OCI-LY7 (cell line): ENCODE measurements around the gene DNAH14. TPM values are rescaled to one million over a fixed set of nuclear protein-coding genes. Genes with fewer than 3 reads are reported as not detected.

Experiments
- BruUV-seq: library from RNA; stranded (reverse); fragments of 400-500 nt; replicated peaks from 2 replicates; lab custom pipeline; 2021; lab: Mats Ljungman, UMichigan
- CTCF ChIA-PET: fragments of 300-600 bp; sonication (Branson Sonifier 250); formaldehyde crosslinking; loops from one replicate; lab custom pipeline; 2022; ENCODE audit warnings: antibody characterized with exemption; ENCODE audit not compliant: unreplicated experiment; lab: Charles Lee
- POLR2A ChIA-PET: fragments of 300-600 bp; sonication (Branson Sonifier 250); formaldehyde crosslinking; loops from one replicate; lab custom pipeline; 2022; ENCODE audit warnings: antibody characterized with exemption; lab: Charles Lee
- DNase-seq: peaks from one replicate; pipeline ENCODE4 v3.0.0-alpha.2; 2015; ENCODE audit warnings: low spot score
- H2AFZ ChIP-seq: fragments of 200-600 bp; sonication (generic), shearing (Covaris generic); 2 replicates; pipeline ENCODE4 v1.6.1; 2014; ENCODE audit warnings: mild to moderate bottlenecking, antibody characterized with exemption, low read length, moderate library complexity
- H3K27ac ChIP-seq: fragments of 200-600 bp; sonication (generic); 2 replicates; pipeline ENCODE4 v1.5.1; 2014; ENCODE audit warnings: mixed run types, low read depth, mild to moderate bottlenecking, moderate library complexity, low read length, inconsistent platforms; ENCODE audit not compliant: poor library complexity, severe bottlenecking
- H3K36me3 ChIP-seq: fragments of 200-600 bp; sonication (generic); 2 replicates; pipeline ENCODE4 v1.6.1; 2014; ENCODE audit warnings: mild to moderate bottlenecking, antibody characterized with exemption, low read length, moderate library complexity, mixed read lengths; ENCODE audit not compliant: insufficient read depth
- H3K4me1 ChIP-seq: fragments of 200-600 bp; sonication (generic); 2 replicates; pipeline ENCODE4 v1.5.1; 2014; ENCODE audit warnings: mild to moderate bottlenecking, low read length; ENCODE audit not compliant: insufficient read depth, poor library complexity, severe bottlenecking
- H3K4me2 ChIP-seq: fragments of 200-600 bp; sonication (generic); 2 replicates; pipeline ENCODE4 v1.6.1; 2014; ENCODE audit warnings: mild to moderate bottlenecking, low read length
- H3K4me3 ChIP-seq: fragments of 200-600 bp; sonication (generic); 2 replicates; pipeline ENCODE4 v1.5.1; 2014; ENCODE audit warnings: mild to moderate bottlenecking, low read depth, low read length; ENCODE audit not compliant: poor library complexity, severe bottlenecking
- H3K79me2 ChIP-seq: fragments of 200-600 bp; sonication (generic); 2 replicates; pipeline ENCODE4 v1.6.1; 2016; ENCODE audit warnings: low read depth, mild to moderate bottlenecking, low read length, moderate library complexity, mixed read lengths; ENCODE audit not compliant: insufficient read depth
- H3K9me2 ChIP-seq: fragments of 200-600 bp; sonication (generic); 2 replicates; pipeline ENCODE4 v1.6.1; 2016; ENCODE audit warnings: mild to moderate bottlenecking, low read length, mixed read lengths; ENCODE audit not compliant: insufficient read depth
- H3K9me3 ChIP-seq: fragments of 200-600 bp; sonication (generic); 2 replicates; pipeline ENCODE4 v1.6.1; 2014; ENCODE audit warnings: mild to moderate bottlenecking, mixed run types, low read length, mixed read lengths
- H4K20me1 ChIP-seq: fragments of 200-600 bp; sonication (generic); 2 replicates; pipeline ENCODE4 v1.6.1; 2014; ENCODE audit warnings: mild to moderate bottlenecking, antibody characterized with exemption, low read length, moderate library complexity, mixed read lengths; ENCODE audit not compliant: insufficient read depth
- EZH2phosphoT487 ChIP-seq: fragments of 200-600 bp; sonication (generic); IDR thresholded peaks from 2 replicates; pipeline ENCODE4 v1.6.1; 2018; ENCODE audit warnings: low read depth, borderline replicate concordance, mild to moderate bottlenecking, mixed run types, antibody characterized with exemption, low read length, moderate library complexity, mixed read lengths
- intact Hi-C: fragments of 100-400 bp; cut with micrococcal nuclease; formaldehyde crosslinking; loops from one replicate; pipeline ENCODE4 v1.10.0; 2022; ENCODE audit not compliant: unreplicated experiment
- total RNA-seq, 2 experiments: library from RNA; depleted of rRNA in 1 of 2; stranded (reverse); fragments of >200 nt in 1 of 2; shearing (Covaris generic) in 1 of 2; gene quantifications; 2 replicates each; pipeline ENCODE4 v1.2.3, GENCODE V29; 2014 to 2022
- TF ChIP-seq, protein P1 (sequence below): fragments of 200-600 bp; sonication (generic); conservative IDR thresholded peaks from 2 replicates; pipeline ENCODE4 v1.5.1; 2014; ENCODE audit warnings: mild to moderate bottlenecking, antibody characterized with exemption, low read length, moderate library complexity, mixed read lengths

The DNAH14 gene
- total RNA-seq, 2 experiments from 2014 or later: not detected

DNA sequence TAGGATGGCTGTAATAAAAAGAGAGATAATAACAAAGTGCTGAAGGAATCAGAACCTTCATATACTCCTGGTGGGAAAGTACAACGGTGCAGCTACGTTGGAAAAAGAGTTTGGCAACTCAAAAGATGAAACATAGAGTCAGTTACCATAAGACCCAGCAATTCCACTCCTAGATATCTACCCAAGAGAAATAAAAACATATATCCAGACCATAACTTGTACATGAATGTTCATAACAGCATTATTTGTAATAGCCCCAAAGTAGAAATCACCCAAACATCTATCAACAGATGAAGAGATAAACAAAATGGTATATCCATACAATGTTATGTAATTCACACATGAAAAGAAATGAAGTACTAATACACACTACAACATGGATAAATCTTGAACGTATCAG, 30.5 kb upstream of the DNAH14 start:
- POLR2A ChIA-PET: no interaction called here
- Histone ChIP-seq H3K4me1 (no peaks in the 10 kb centered on the region), H3K79me2 (no peaks in the 10 kb centered on the region), H3K27ac (no peak overlapping the region), H4K20me1 (no peaks in the 10 kb centered on the region), H2AFZ (no peak overlapping the region), H3K36me3 (no peaks in the 10 kb centered on the region), H3K4me3 (no peak overlapping the region), H3K9me3 (no peaks in the 10 kb centered on the region), H3K9me2 (no peaks in the 10 kb centered on the region), H3K4me2 (no peak overlapping the region)
- intact Hi-C loops: no loop called here
- BruUV-seq: no TSS peak
- CTCF ChIA-PET: no interaction called here
- TF ChIP-seq EZH2phosphoT487: no peak
- TF ChIP-seq, protein P1, sequence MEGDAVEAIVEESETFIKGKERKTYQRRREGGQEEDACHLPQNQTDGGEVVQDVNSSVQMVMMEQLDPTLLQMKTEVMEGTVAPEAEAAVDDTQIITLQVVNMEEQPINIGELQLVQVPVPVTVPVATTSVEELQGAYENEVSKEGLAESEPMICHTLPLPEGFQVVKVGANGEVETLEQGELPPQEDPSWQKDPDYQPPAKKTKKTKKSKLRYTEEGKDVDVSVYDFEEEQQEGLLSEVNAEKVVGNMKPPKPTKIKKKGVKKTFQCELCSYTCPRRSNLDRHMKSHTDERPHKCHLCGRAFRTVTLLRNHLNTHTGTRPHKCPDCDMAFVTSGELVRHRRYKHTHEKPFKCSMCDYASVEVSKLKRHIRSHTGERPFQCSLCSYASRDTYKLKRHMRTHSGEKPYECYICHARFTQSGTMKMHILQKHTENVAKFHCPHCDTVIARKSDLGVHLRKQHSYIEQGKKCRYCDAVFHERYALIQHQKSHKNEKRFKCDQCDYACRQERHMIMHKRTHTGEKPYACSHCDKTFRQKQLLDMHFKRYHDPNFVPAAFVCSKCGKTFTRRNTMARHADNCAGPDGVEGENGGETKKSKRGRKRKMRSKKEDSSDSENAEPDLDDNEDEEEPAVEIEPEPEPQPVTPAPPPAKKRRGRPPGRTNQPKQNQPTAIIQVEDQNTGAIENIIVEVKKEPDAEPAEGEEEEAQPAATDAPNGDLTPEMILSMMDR: no peak
- DNase-seq: no peak

DNA sequence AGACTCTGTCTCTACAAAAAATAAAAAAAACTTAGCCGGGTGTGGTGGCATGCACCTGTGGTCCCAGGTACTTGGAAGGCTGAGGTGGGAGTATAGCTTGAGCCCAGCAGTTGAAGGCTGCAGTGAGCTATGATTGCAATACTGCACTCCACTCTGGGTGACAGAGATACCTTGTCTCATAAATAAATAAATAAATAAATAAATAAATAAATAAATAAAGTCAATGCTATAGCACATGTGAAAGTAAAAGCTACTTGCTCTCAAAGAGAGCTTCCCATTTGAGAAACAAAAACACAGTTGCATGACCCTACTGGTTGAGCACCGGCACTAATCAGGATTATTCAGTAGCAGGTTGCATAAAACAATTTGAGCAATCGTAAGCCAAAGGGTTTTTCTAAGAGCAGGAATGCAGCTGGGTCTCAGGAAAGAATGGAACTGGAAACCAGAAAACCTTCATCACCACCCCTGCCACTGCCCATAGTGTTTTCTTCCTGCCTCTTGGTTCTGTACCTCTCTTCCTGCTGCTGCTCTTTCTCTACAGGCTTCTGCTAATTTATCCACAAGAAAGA, 29.3 kb upstream of the DNAH14 start:
- no peaks in the 10 kb centered on the region for H4K20me1 ChIP-seq
- no peaks in the 10 kb centered on the region for H3K9me3 ChIP-seq
- no peak overlapping the region for H3K4me3 ChIP-seq
- H3K4me1 ChIP-seq: no peaks in the 10 kb centered on the region
- ChIA-PET POLR2A (no interaction called here), CTCF (no interaction called here)
- no peak overlapping the region for H3K27ac ChIP-seq
- no peaks in the 10 kb centered on the region for H3K79me2 ChIP-seq
- H3K9me2 ChIP-seq: no peaks in the 10 kb centered on the region
- intact Hi-C loops: no loop called here
- no peak overlapping the region for H3K4me2 ChIP-seq
- no TSS peak for BruUV-seq
- no peaks in the 10 kb centered on the region for H3K36me3 ChIP-seq
- DNase-seq: no peak
- no peak overlapping the region for H2AFZ ChIP-seq
- TF ChIP-seq EZH2phosphoT487: no peak
- TF ChIP-seq, protein P1: no peak

DNA sequence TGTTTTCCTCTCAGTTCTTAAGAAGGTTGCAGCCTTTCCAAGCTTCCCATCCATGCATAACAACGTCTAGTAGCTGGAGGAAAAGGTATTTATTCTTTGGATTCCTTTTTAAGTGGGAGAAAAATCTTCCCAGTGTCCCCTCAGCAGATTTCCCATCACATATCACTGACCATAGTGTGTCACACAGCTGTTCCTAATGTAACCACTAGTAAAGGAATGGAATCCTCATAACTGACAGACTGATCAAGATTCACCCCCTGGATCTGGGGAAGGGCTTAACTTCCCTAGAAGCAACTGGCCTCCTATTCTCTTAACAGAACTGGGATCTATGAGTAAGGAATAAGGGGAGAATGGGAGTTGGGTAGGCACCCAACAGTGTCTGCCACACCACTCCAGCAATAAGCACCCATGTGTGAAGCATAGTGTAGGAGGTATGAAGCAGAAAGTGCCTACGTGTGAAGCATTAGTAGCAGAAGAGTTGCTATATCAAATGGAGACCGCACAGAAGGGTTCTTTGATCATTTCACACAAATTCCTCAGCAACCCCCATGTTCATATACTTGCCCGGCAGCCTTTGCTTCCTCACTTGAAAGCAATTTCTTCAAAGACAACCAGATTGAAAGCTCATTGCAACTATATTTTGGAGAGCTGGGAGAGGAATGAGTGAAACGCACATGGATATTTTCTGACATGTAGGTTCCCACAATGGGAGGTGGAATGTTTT, 28.2 kb upstream of the DNAH14 start:
- TF ChIP-seq EZH2phosphoT487: no peak
- TF ChIP-seq, protein P1: no peak
- Histone ChIP-seq H3K9me2 (no peaks in the 10 kb centered on the region), H2AFZ (no peak overlapping the region), H3K4me2 (no peak overlapping the region), H3K79me2 (no peaks in the 10 kb centered on the region), H3K27ac (no peak overlapping the region), H3K9me3 (no peaks in the 10 kb centered on the region), H3K4me1 (no peaks in the 10 kb centered on the region), H4K20me1 (no peaks in the 10 kb centered on the region), H3K4me3 (no peak overlapping the region), H3K36me3 (no peaks in the 10 kb centered on the region)
- ChIA-PET POLR2A (no interaction called here), CTCF (no interaction called here)
- no peak for DNase-seq
- no TSS peak for BruUV-seq
- intact Hi-C loops: no loop called here
